Measurements from ENCODE around the gene HSF2BP. TPM values are rescaled to one million over a fixed set of nuclear protein-coding genes. Genes with fewer than 3 reads are reported as not detected.
"Not testable (repeated sequence)": the region's sequence is repeated elsewhere in the genome, so short reads cannot be mapped to it uniquely, and the experiment has no call there.

Gene HSF2BP
- under 1 TPM; 0.26 to 0.28 TPM for polyA plus RNA-seq

GRCh38 chr21:43659136-43660000, at the start of gene HSF2BP, which contains the start of gene RRP1B:
HSF2BP (minus strand) TSS chr21:43659488; CDS start chr21:43658096, 1,392 bp downstream.
RRP1B (plus strand) TSS chr21:43659560; CDS start chr21:43659665, 105 bp downstream.
- WGBS, 2 donors, result 5 to 6% methylated on average over 84 to 92 of the region's 92 CpGs
- Histone ChIP-seq H3K36me3 (ENCODE audit: control insufficient read depth in 2 of 2, insufficient read depth in 2 of 2, low read length in 1 of 2) (no peaks in the 10 kb centered on the region), H3K4me3 (ENCODE audit: low read depth in 1 of 2, low read length in 2 of 2) (peak within 1 kb of the TSS; percentile 78 to 98), H3K27me3 (ENCODE audit: control insufficient read depth in 1 of 2, insufficient read depth in 2 of 2, low read length in 2 of 2) (no peaks in the 10 kb centered on the region), H3K27ac (ENCODE audit: low read depth in 2 of 2, low read length in 1 of 2) (peak within 1 kb of the TSS; percentile 84 to 88), H3K4me1 (ENCODE audit: control insufficient read depth in 2 of 2, insufficient read depth in 2 of 2, low read length in 1 of 2) (peaks cover 0 to 7% of the 10 kb centered on the region in 2 donors), H3K9me3 (ENCODE audit: control insufficient read depth in 2 of 2, insufficient read depth in 1 of 2, low read depth in 1 of 2, low read length in 1 of 2) (no peaks in the 10 kb centered on the region)

GRCh38 chr21:43708745-43709381, 49.6 kb upstream of the HSF2BP start:
- Histone ChIP-seq H3K36me3 (ENCODE audit: control insufficient read depth in 2 of 2, insufficient read depth in 2 of 2, low read length in 1 of 2) (no peaks in the 10 kb centered on the region), H3K9me3 (ENCODE audit: control insufficient read depth in 2 of 2, insufficient read depth in 1 of 2, low read depth in 1 of 2, low read length in 1 of 2) (no peaks in the 10 kb centered on the region), H3K27ac (ENCODE audit: low read depth in 2 of 2, low read length in 1 of 2) (no peak overlapping the region), H3K27me3 (ENCODE audit: control insufficient read depth in 1 of 2, insufficient read depth in 2 of 2, low read length in 2 of 2) (no peaks in the 10 kb centered on the region), H3K4me1 (ENCODE audit: control insufficient read depth in 2 of 2, insufficient read depth in 2 of 2, low read length in 1 of 2) (no peaks in the 10 kb centered on the region), H3K4me3 (ENCODE audit: low read depth in 1 of 2, low read length in 2 of 2) (no peak overlapping the region)
- 92 to 94% methylated on average over 13 of the region's 13 CpGs for WGBS, 2 donors

- Histone ChIP-seq H3K27ac (ENCODE audit: low read depth in 2 of 2, low read length in 1 of 2) (no peak overlapping the region), H3K4me1 (ENCODE audit: control insufficient read depth in 2 of 2, insufficient read depth in 2 of 2, low read length in 1 of 2) (peaks cover 0 to 5% of the 10 kb centered on the region in 2 donors), H3K9me3 (ENCODE audit: control insufficient read depth in 2 of 2, insufficient read depth in 1 of 2, low read depth in 1 of 2, low read length in 1 of 2) (no peaks in the 10 kb centered on the region), H3K4me3 (ENCODE audit: low read depth in 1 of 2, low read length in 2 of 2) (no peak overlapping the region), H3K36me3 (ENCODE audit: control insufficient read depth in 2 of 2, insufficient read depth in 2 of 2, low read length in 1 of 2) (no peaks in the 10 kb centered on the region), H3K27me3 (ENCODE audit: control insufficient read depth in 1 of 2, insufficient read depth in 2 of 2, low read length in 2 of 2) (no peaks in the 10 kb centered on the region)
- WGBS, 2 donors, result 94 to 95% methylated on average over 8 to 9 of the region's 9 CpGs
These were observed 48.2 kb upstream of the HSF2BP start for GRCh38 chr21:43707462-43707861.

- 38 to 39% methylated on average over 29 of the region's 29 CpGs for WGBS, 2 donors
- no peak overlapping the region for H3K27ac ChIP-seq (ENCODE audit: low read depth in 2 of 2, low read length in 1 of 2)
- no peaks in the 10 kb centered on the region for H3K9me3 ChIP-seq (ENCODE audit: control insufficient read depth in 2 of 2, insufficient read depth in 1 of 2, low read depth in 1 of 2, low read length in 1 of 2)
- no peaks in the 10 kb centered on the region for H3K27me3 ChIP-seq (ENCODE audit: control insufficient read depth in 1 of 2, insufficient read depth in 2 of 2, low read length in 2 of 2)
- H3K36me3 ChIP-seq (ENCODE audit: control insufficient read depth in 2 of 2, insufficient read depth in 2 of 2, low read length in 1 of 2), result no peaks in the 10 kb centered on the region
- H3K4me3 ChIP-seq (ENCODE audit: low read depth in 1 of 2, low read length in 2 of 2), result peak overlapping the region in 1 of 2 donors; percentile 2
- H3K4me1 ChIP-seq (ENCODE audit: control insufficient read depth in 2 of 2, insufficient read depth in 2 of 2, low read length in 1 of 2), result peaks cover 2 to 10% of the 10 kb centered on the region in 2 donors
These were observed 44.0 kb upstream of the HSF2BP start for GRCh38 chr21:43703035-43703880.

- Histone ChIP-seq H3K36me3 (ENCODE audit: control insufficient read depth in 2 of 2, insufficient read depth in 2 of 2, low read length in 1 of 2) (no peaks in the 10 kb centered on the region), H3K4me1 (ENCODE audit: control insufficient read depth in 2 of 2, insufficient read depth in 2 of 2, low read length in 1 of 2) (peaks cover 2 to 10% of the 10 kb centered on the region in 2 donors), H3K9me3 (ENCODE audit: control insufficient read depth in 2 of 2, insufficient read depth in 1 of 2, low read depth in 1 of 2, low read length in 1 of 2) (no peaks in the 10 kb centered on the region), H3K27ac (ENCODE audit: low read depth in 2 of 2, low read length in 1 of 2) (no peak overlapping the region), H3K4me3 (ENCODE audit: low read depth in 1 of 2, low read length in 2 of 2) (peak overlapping the region in 1 of 2 donors; percentile 2), H3K27me3 (ENCODE audit: control insufficient read depth in 1 of 2, insufficient read depth in 2 of 2, low read length in 2 of 2) (no peaks in the 10 kb centered on the region)
- 42 to 50% methylated on average over 12 of the region's 12 CpGs for WGBS, 2 donors
These were observed 43.4 kb upstream of the HSF2BP start for GRCh38 chr21:43702785-43703034.

GRCh38 chr21:43701936-43702784, 42.9 kb upstream of the HSF2BP start:
- H3K9me3 ChIP-seq (ENCODE audit: control insufficient read depth in 2 of 2, insufficient read depth in 1 of 2, low read depth in 1 of 2, low read length in 1 of 2), result no peaks in the 10 kb centered on the region
- H3K4me1 ChIP-seq (ENCODE audit: control insufficient read depth in 2 of 2, insufficient read depth in 2 of 2, low read length in 1 of 2), result peaks cover 2 to 10% of the 10 kb centered on the region in 2 donors
- WGBS, 2 donors, result 62 to 65% methylated on average over 29 of the region's 29 CpGs
- no peak overlapping the region for H3K27ac ChIP-seq (ENCODE audit: low read depth in 2 of 2, low read length in 1 of 2)
- no peak overlapping the region for H3K4me3 ChIP-seq (ENCODE audit: low read depth in 1 of 2, low read length in 2 of 2)
- H3K36me3 ChIP-seq (ENCODE audit: control insufficient read depth in 2 of 2, insufficient read depth in 2 of 2, low read length in 1 of 2), result no peaks in the 10 kb centered on the region
- no peaks in the 10 kb centered on the region for H3K27me3 ChIP-seq (ENCODE audit: control insufficient read depth in 1 of 2, insufficient read depth in 2 of 2, low read length in 2 of 2)

- Histone ChIP-seq H3K4me1 (ENCODE audit: control insufficient read depth in 2 of 2, insufficient read depth in 2 of 2, low read length in 1 of 2) (peaks cover 2 to 10% of the 10 kb centered on the region in 2 donors), H3K4me3 (ENCODE audit: low read depth in 1 of 2, low read length in 2 of 2) (no peak overlapping the region), H3K36me3 (ENCODE audit: control insufficient read depth in 2 of 2, insufficient read depth in 2 of 2, low read length in 1 of 2) (no peaks in the 10 kb centered on the region), H3K27me3 (ENCODE audit: control insufficient read depth in 1 of 2, insufficient read depth in 2 of 2, low read length in 2 of 2) (no peaks in the 10 kb centered on the region), H3K27ac (ENCODE audit: low read depth in 2 of 2, low read length in 1 of 2) (no peak overlapping the region), H3K9me3 (ENCODE audit: control insufficient read depth in 2 of 2, insufficient read depth in 1 of 2, low read depth in 1 of 2, low read length in 1 of 2) (no peaks in the 10 kb centered on the region)
- WGBS, 2 donors, result 77% methylated on average over 13 of the region's 13 CpGs
These were observed 40.8 kb upstream of the HSF2BP start for GRCh38 chr21:43699933-43700599.

GRCh38 chr21:43699492-43699777, 40.1 kb upstream of the HSF2BP start:
- not testable (repeated sequence) for H3K9me3 ChIP-seq (ENCODE audit: control insufficient read depth in 2 of 2, insufficient read depth in 1 of 2, low read depth in 1 of 2, low read length in 1 of 2); H3K27me3 ChIP-seq (ENCODE audit: control insufficient read depth in 1 of 2, insufficient read depth in 2 of 2, low read length in 2 of 2); H3K4me3 ChIP-seq (ENCODE audit: low read depth in 1 of 2, low read length in 2 of 2); H3K36me3 ChIP-seq (ENCODE audit: control insufficient read depth in 2 of 2, insufficient read depth in 2 of 2, low read length in 1 of 2); H3K27ac ChIP-seq (ENCODE audit: low read depth in 2 of 2, low read length in 1 of 2)
- 80 to 97% methylated on average over 5 of the region's 5 CpGs for WGBS, 2 donors
- peaks cover 2 to 10% of the 10 kb centered on the region in 2 donors for H3K4me1 ChIP-seq (ENCODE audit: control insufficient read depth in 2 of 2, insufficient read depth in 2 of 2, low read length in 1 of 2)
